ENCODE results near the gene TFCP2L1.

Gene TFCP2L1

DNA sequence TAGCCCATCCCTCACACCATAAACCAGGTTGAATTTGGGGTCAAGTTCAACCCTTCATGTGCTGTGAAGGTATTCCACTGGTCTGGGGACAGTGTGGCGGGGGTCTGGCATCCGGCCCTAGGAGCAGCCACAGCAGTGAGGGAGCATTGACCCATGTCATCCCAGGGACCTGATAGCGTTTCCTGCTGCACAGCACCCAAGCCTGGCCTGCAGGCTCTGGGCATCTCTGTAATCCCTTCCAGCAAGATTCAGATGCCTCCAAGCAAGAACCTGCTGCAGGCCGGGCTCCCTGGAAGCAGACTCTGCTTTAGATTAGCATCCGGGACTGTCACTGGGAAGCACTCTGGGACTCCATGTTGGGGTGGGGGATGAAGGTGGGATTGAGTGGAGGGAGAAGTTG lies 90.4 kb downstream of the TFCP2L1 start:
- Histone ChIP-seq H3K36me3 (ENCODE audit: insufficient read depth, low read length) (no peaks in the 10 kb centered on the region), H3K9me3 (ENCODE audit: low read depth, low read length) (no peaks in the 10 kb centered on the region), H3K27ac (no peak overlapping the region), H3K9ac (ENCODE audit: insufficient read length) (no peak overlapping the region), H3K4me3 (no peak overlapping the region)
- no peak for DNase-seq (ENCODE audit: low read depth, low spot score)
- TF ChIP-seq POLR2AphosphoS5 (IDR thresholded peaks at IDR 0.05; ENCODE audit: borderline replicate concordance, low read depth, low read length), result no peak
- TF ChIP-seq EZH2 (IDR thresholded peaks at IDR 0.05), result no peak
- no peak for TF ChIP-seq FOXP2 (optimal IDR thresholded peaks at IDR 0.05; ENCODE audit: control extremely low read depth, extremely low read length, insufficient read depth)

DNA sequence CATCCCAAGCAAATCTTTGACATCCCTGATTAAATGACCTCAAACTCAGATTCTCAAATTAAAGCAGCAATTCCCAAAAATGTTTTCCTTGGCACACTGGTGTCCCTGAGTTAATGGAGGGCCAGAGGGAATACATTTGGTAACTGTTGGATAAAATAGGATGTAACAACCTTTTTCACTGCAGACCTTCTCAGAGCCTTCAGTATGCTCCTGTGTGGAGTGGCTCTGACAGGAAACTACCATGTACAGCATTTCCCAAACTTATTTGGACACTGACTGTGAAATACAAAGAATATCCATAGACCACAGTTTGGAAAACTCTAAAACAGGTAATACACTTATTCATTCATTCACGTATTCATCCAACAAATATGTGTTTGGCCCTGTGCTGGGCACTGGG lies 91.8 kb downstream of the TFCP2L1 start:
- TF ChIP-seq POLR2AphosphoS5 (IDR thresholded peaks at IDR 0.05; ENCODE audit: borderline replicate concordance, low read depth, low read length), result no peak
- TF ChIP-seq FOXP2 (optimal IDR thresholded peaks at IDR 0.05; ENCODE audit: control extremely low read depth, extremely low read length, insufficient read depth), result no peak
- TF ChIP-seq EZH2 (IDR thresholded peaks at IDR 0.05), result no peak
- Histone ChIP-seq H3K9ac (ENCODE audit: insufficient read length) (no peak overlapping the region), H3K36me3 (ENCODE audit: insufficient read depth, low read length) (no peaks in the 10 kb centered on the region), H3K27ac (no peak overlapping the region), H3K9me3 (ENCODE audit: low read depth, low read length) (no peaks in the 10 kb centered on the region), H3K4me3 (no peak overlapping the region)
- no peak for DNase-seq (ENCODE audit: low read depth, low spot score)

DNA sequence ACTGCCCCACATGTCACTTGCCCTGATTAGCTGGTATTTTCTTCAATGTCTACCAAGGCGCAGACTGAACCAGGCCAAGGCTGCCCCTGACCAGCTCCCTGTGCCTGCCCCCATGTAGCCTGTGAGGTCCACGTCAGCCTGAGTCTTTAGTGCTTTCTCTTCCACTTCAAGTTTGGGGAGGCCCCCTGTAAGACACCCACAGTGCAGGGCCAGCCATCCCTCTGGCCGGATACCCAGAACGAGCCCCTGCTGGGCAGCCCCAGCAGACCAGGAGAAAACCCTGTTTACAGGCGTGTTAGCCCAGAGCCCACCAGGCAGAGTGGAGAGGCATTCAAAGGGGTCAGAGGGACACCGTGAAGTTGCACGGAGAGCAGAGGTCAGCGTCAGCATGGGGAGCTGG lies 92.4 kb downstream of the TFCP2L1 start:
- no peaks in the 10 kb centered on the region for H3K9me3 ChIP-seq (ENCODE audit: low read depth, low read length)
- no peak overlapping the region for H3K4me3 ChIP-seq
- no peak overlapping the region for H3K9ac ChIP-seq (ENCODE audit: insufficient read length)
- H3K36me3 ChIP-seq (ENCODE audit: insufficient read depth, low read length), result no peaks in the 10 kb centered on the region
- DNase-seq (ENCODE audit: low read depth, low spot score), result no peak
- TF ChIP-seq FOXP2 (optimal IDR thresholded peaks at IDR 0.05; ENCODE audit: control extremely low read depth, extremely low read length, insufficient read depth) (no peak), EZH2 (IDR thresholded peaks at IDR 0.05) (no peak), POLR2AphosphoS5 (IDR thresholded peaks at IDR 0.05; ENCODE audit: borderline replicate concordance, low read depth, low read length) (no peak)
- H3K27ac ChIP-seq, result no peak overlapping the region

DNA sequence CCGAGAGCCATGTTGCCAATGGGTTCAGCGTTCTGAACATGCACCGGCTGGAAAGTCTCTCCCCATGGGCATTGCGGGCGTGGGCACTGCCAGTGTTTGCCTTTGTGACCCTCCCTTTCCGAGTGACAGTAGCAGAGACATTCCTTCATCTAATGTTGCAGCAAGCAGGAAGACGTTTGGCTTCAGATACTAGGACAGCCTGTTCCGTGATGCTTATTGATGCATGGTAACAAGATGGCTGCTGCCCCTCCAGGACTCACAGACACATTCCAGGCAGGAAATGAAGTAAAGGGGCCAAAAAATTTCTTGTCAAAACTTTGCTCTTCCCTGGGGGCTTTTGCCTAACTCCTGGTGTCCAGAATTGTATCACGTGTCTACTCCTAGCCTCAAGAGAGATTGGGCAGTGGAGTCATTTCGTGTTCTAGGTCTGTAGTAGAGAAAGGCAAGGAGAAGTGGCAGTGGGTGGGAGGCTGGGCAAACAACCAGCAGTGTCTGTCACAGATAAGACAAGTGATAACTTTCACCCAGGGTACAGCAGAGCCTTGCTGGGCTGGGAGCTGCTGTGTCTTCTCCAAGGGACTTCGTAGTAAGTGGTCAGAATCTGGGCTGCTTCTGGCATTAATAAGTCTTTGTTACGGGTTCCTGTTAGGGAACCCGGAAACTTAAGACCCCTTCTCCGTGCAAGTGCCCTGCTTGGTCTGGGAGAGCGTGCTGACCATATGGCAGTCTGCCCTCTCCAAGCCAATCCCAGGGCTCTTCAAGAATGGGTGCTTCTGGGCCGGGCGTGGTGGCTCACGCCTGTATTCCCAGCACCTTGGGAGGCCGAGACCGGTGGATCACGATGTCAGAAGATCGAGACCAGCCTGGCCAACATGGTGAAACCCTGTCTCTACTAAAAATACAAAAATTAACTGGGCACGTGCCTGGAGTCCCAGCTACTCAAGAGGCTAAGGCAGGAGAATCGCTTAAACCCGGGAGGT lies 93.5 kb downstream of the TFCP2L1 start:
- DNase-seq (ENCODE audit: low read depth, low spot score), result no peak
- Histone ChIP-seq H3K27ac (no peak overlapping the region), H3K9me3 (ENCODE audit: low read depth, low read length) (no peaks in the 10 kb centered on the region), H3K9ac (ENCODE audit: insufficient read length) (no peak overlapping the region), H3K36me3 (ENCODE audit: insufficient read depth, low read length) (no peaks in the 10 kb centered on the region), H3K4me3 (no peak overlapping the region)
- no peak for TF ChIP-seq FOXP2 (optimal IDR thresholded peaks at IDR 0.05; ENCODE audit: control extremely low read depth, extremely low read length, insufficient read depth)
- no peak for TF ChIP-seq POLR2AphosphoS5 (IDR thresholded peaks at IDR 0.05; ENCODE audit: borderline replicate concordance, low read depth, low read length)
- no peak for TF ChIP-seq EZH2 (IDR thresholded peaks at IDR 0.05)

DNA sequence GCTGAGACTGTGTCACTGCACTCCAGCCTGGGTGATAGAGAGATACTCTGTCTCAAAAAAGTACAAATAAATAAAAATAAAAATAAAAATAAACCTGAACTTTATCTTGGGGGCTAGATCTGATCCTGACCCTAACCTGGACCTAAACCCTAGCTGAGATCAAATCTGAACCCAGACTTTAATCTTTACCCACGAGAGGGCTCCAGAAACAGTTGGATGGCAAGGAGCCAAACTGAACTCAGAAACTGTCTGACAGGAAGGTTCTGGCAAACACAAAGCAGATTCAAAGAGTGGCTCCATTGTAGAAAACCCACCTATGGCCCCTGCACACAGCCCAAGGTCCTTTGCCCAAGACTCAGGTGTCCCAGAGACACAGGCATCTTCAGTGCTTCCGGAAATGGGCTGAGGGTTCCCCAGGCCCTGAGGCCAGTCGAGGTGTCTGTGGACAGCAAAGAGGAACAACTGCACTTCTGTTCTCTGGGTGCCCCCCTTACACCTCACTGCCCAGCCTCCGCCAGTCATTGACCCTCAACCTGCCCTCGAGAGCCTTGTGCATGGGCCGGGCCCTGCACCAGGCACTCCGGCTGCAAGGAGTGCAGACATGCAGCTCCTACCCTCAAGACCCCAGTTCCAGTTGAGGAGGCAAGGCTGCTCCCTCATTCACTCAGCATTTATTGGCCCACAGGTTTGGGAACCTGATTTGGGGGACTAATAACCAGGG lies 95.2 kb downstream of the TFCP2L1 start:
- Histone ChIP-seq H3K4me3 (no peak overlapping the region), H3K9ac (ENCODE audit: insufficient read length) (no peak overlapping the region), H3K27ac (no peak overlapping the region), H3K9me3 (ENCODE audit: low read depth, low read length) (no peaks in the 10 kb centered on the region), H3K36me3 (ENCODE audit: insufficient read depth, low read length) (no peaks in the 10 kb centered on the region)
- no peak for TF ChIP-seq EZH2 (IDR thresholded peaks at IDR 0.05)
- TF ChIP-seq POLR2AphosphoS5 (IDR thresholded peaks at IDR 0.05; ENCODE audit: borderline replicate concordance, low read depth, low read length), result no peak
- no peak for TF ChIP-seq FOXP2 (optimal IDR thresholded peaks at IDR 0.05; ENCODE audit: control extremely low read depth, extremely low read length, insufficient read depth)
- no peak for DNase-seq (ENCODE audit: low read depth, low spot score)

DNA sequence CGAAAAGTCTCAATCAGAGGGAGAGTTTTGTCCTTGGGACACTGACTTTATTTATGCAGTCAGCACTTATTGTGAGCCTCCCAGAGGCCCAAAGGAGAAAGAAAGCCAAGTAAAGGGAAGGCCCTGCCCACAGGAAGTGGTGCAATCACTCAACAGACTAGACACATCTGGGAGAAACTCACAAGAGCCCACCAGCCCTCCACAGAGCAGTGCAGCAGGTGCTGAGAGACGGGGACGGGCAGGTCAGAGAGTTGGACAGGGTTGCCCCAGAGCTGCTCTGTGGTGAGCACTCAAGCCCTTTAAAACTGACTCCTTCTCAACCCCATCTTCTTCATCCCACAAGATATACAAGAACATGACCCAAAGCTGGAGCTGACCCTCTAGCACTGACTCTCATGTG lies 96.0 kb downstream of the TFCP2L1 start:
- no peak overlapping the region for H3K27ac ChIP-seq
- TF ChIP-seq POLR2AphosphoS5 (IDR thresholded peaks at IDR 0.05; ENCODE audit: borderline replicate concordance, low read depth, low read length) (no peak), FOXP2 (optimal IDR thresholded peaks at IDR 0.05; ENCODE audit: control extremely low read depth, extremely low read length, insufficient read depth) (no peak), EZH2 (IDR thresholded peaks at IDR 0.05) (no peak)

DNA sequence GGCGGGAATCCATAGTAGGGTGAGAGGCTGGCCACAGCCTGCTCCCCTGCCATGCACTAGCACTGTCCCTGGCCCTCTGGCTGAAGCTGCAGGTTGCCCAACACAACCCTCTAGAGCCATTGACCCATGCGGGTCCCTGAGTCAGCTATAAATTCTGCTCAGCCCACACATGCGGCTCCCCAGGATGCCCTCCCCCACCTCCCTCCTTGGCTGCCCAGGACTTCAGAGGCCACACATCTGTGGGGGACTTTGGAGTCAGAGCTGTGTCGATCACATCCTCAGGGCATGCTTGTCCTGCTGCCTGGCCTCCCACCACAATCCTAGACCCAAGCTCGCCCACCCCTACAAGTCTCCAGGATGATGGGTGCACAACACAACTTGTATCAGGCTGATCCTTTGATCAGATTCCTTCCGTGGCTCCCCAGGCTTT lies 97.0 kb downstream of the TFCP2L1 start:
- Histone ChIP-seq H3K27ac (no peak overlapping the region), H3K36me3 (ENCODE audit: insufficient read depth, low read length) (no peaks in the 10 kb centered on the region), H3K9ac (ENCODE audit: insufficient read length) (no peak overlapping the region), H3K9me3 (ENCODE audit: low read depth, low read length) (no peaks in the 10 kb centered on the region), H3K4me3 (no peak overlapping the region)
- DNase-seq (ENCODE audit: low read depth, low spot score), result no peak
- TF ChIP-seq FOXP2 (optimal IDR thresholded peaks at IDR 0.05; ENCODE audit: control extremely low read depth, extremely low read length, insufficient read depth), result no peak
- TF ChIP-seq POLR2AphosphoS5 (IDR thresholded peaks at IDR 0.05; ENCODE audit: borderline replicate concordance, low read depth, low read length), result no peak
- no peak for TF ChIP-seq EZH2 (IDR thresholded peaks at IDR 0.05)

More for the DNA sequence above, 96.0 kb downstream of the TFCP2L1 start:
- no peaks in the 10 kb centered on the region for H3K36me3 ChIP-seq (ENCODE audit: insufficient read depth, low read length)
- no peak overlapping the region for H3K9ac ChIP-seq (ENCODE audit: insufficient read length)
- no peak for DNase-seq (ENCODE audit: low read depth, low spot score)
- H3K9me3 ChIP-seq (ENCODE audit: low read depth, low read length), result no peaks in the 10 kb centered on the region
- H3K4me3 ChIP-seq, result no peak overlapping the region

DNA sequence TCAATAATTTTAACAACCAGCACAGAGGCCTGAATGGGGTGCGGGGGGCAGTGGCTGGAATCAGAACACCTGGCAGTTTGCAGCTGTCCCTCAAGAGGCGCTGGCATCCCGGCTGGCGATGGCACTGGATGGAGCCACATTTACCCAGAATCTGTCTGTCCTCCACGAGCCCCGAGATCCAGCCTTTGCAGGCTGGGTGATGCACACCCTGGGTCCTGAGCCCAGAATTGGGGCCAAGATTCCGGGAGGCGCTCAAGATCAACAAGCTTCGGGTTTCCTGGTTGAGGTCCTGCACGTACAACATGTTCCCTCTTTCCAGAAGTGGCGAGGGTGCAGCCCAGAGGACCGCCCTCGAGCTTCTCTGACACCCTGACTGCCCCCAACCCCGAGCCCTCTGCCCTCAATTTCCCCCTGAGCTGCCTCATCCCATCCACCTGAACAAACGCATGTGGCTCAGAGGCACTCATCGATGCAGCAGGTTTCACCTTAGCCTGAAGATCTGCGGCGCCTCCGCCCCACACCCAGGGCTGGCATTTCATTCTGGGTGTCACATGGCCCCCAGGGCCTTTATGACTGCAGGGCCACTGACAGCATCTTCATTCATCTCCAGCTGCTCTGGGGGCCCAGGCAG lies 97.5 kb downstream of the TFCP2L1 start:
- Histone ChIP-seq H3K4me3 (no peak overlapping the region), H3K9me3 (ENCODE audit: low read depth, low read length) (no peaks in the 10 kb centered on the region), H3K9ac (ENCODE audit: insufficient read length) (no peak overlapping the region), H3K36me3 (ENCODE audit: insufficient read depth, low read length) (no peaks in the 10 kb centered on the region), H3K27ac (no peak overlapping the region)
- TF ChIP-seq EZH2 (IDR thresholded peaks at IDR 0.05) (no peak), POLR2AphosphoS5 (IDR thresholded peaks at IDR 0.05; ENCODE audit: borderline replicate concordance, low read depth, low read length) (no peak), FOXP2 (optimal IDR thresholded peaks at IDR 0.05; ENCODE audit: control extremely low read depth, extremely low read length, insufficient read depth) (no peak)
- no peak for DNase-seq (ENCODE audit: low read depth, low spot score)

Data from SK-N-MC (cell line).